Measurements from ENCODE around the gene YIPF3. TPM values are rescaled to one million over a fixed set of nuclear protein-coding genes. Genes with fewer than 3 reads are reported as not detected.
A peak's percentile ranks its signal among the peaks of the same experiment; 100 is the strongest.

The YIPF3 gene
- total RNA-seq, 1 donor from 2014 or later = 103 TPM

DNA sequence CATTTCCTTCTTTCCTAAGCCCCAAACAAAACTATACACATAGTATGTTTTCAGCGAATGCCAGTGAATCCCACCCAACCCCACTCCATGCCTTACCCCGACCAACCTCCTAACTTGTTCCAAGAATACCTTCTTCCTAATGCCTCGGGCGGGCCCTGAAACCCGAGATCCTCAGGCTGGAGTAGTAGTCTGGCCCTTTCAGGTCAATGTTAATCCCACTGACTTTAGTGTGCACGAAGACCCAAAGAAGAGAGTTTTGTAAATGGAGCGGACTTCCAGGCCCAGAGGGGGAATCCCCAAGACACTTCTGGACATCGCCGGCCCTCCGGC is 394 bp downstream of the YIPF3 start:
- TF ChIP-seq, protein P1, sequence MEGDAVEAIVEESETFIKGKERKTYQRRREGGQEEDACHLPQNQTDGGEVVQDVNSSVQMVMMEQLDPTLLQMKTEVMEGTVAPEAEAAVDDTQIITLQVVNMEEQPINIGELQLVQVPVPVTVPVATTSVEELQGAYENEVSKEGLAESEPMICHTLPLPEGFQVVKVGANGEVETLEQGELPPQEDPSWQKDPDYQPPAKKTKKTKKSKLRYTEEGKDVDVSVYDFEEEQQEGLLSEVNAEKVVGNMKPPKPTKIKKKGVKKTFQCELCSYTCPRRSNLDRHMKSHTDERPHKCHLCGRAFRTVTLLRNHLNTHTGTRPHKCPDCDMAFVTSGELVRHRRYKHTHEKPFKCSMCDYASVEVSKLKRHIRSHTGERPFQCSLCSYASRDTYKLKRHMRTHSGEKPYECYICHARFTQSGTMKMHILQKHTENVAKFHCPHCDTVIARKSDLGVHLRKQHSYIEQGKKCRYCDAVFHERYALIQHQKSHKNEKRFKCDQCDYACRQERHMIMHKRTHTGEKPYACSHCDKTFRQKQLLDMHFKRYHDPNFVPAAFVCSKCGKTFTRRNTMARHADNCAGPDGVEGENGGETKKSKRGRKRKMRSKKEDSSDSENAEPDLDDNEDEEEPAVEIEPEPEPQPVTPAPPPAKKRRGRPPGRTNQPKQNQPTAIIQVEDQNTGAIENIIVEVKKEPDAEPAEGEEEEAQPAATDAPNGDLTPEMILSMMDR (IDR thresholded peaks at IDR 0.05) = no peak
- no peak for DNase-seq
- intact Hi-C loops (cut with DNase I) = no loop called here
- no peaks in the 10 kb centered on the region for H3K27me3 ChIP-seq (ENCODE audit: low read depth)
- peak overlapping the region; percentile 91 for H3K27ac ChIP-seq
- H3K36me3 ChIP-seq = peaks cover 70% of the 10 kb centered on the region
- H3K4me3 ChIP-seq = peak overlapping the region; percentile 97
- peaks cover 45% of the 10 kb centered on the region for H3K4me1 ChIP-seq
- no peaks in the 10 kb centered on the region for H3K9me3 ChIP-seq
- ATAC-seq = no peak

DNA sequence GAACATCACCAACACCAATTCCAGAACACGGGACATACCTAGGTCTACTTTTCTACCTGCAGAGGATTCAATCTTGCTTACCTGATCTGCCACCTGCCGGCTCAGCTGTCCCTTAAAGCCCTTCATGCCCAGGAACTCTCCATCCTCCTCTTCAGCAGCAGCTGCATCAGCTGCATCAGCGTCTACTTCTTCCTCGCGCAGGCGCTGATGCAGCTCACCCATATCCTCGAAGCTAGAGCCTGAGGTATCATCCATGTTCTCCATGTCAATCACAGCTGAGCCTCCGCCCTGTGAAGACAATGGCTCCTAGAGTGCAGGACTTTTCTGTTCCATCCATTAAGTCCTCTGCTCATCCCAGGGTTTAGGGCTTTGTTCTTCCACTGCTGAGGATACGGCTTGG is 918 bp downstream of the YIPF3 start:
- no peak for ATAC-seq
- H3K9me3 ChIP-seq = no peaks in the 10 kb centered on the region
- no peaks in the 10 kb centered on the region for H3K27me3 ChIP-seq (ENCODE audit: low read depth)
- no peak for DNase-seq
- peaks cover 46% of the 10 kb centered on the region for H3K4me1 ChIP-seq
- H3K27ac ChIP-seq = peak overlapping the region; percentile 91
- H3K36me3 ChIP-seq = peaks cover 70% of the 10 kb centered on the region
- peak overlapping the region; percentile 97 for H3K4me3 ChIP-seq
- TF ChIP-seq, protein P1 (IDR thresholded peaks at IDR 0.05) = no peak
- intact Hi-C loops (cut with DNase I) = no loop called here

DNA sequence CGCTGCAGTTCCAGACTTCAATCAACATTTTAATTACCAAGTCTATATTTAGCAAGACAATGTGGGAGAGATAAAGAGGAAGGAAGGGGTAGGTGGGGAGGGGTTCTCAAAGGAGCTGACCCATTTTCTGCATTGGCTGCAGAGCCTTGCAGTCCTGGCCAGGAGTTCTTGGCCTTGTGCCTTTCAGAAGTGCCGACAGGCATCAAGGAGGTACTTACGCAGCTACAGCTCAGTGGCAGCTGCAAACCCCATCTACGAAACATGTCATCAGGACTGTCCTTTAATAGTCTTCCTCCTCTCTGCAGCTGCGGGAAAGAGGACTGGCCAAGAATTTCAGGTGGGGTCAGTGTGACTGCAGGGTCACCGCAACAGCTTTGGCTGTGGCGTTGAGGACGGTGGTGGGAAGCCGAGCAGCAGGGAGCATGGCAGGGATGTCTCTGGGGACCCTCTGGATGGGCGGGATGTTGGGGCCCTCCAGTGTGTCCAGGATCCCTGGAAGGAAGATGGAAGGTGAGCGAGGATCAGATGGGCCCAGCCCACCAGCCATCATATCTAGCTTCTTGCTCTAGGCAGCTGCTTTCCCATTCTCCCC is 4.8 kb downstream of the YIPF3 start:
- intact Hi-C loops (cut with DNase I) = no loop called here

DNA sequence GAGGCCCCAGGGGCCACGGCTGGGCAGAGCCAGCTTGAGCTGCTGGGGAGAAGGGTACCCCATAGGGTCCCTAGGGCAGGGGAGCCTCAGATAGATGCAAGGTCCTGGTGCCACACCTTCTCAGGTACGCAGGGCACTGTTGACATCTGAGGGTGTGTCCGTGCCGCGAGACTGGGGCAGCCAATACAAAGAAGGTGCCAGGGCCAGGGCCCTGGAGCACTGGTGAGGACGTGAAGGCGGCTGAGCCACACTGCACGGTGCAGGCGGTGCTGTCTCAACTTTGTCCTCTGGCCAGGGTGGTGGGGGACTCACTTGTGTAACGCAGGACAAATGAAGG is 5.9 kb downstream of the YIPF3 start:
- Histone ChIP-seq H3K9me3 (no peaks in the 10 kb centered on the region), H3K4me3 (peak overlapping the region; percentile 83), H3K36me3 (peaks cover 52% of the 10 kb centered on the region), H3K27ac (peak overlapping the region; percentile 56), H3K4me1 (peaks cover 42% of the 10 kb centered on the region), H3K27me3 (ENCODE audit: low read depth) (peaks cover 17% of the 10 kb centered on the region)
- ATAC-seq (peak; percentile 6 to 18), DNase-seq (no peak)
- intact Hi-C loops (cut with DNase I) = no loop called here
- TF ChIP-seq, protein P1 (IDR thresholded peaks at IDR 0.05) = no peak

More for the DNA sequence above, 4.8 kb downstream of the YIPF3 start:
- no peaks in the 10 kb centered on the region for H3K9me3 ChIP-seq
- peaks cover 52% of the 10 kb centered on the region for H3K36me3 ChIP-seq
- H3K4me1 ChIP-seq = peaks cover 45% of the 10 kb centered on the region
- no peak overlapping the region for H3K27ac ChIP-seq
- H3K27me3 ChIP-seq (ENCODE audit: low read depth) = peaks cover 17% of the 10 kb centered on the region
- ATAC-seq = no peak
- H3K4me3 ChIP-seq = no peak overlapping the region
- TF ChIP-seq, protein P1 (IDR thresholded peaks at IDR 0.05) = no peak
- no peak for DNase-seq

DNA sequence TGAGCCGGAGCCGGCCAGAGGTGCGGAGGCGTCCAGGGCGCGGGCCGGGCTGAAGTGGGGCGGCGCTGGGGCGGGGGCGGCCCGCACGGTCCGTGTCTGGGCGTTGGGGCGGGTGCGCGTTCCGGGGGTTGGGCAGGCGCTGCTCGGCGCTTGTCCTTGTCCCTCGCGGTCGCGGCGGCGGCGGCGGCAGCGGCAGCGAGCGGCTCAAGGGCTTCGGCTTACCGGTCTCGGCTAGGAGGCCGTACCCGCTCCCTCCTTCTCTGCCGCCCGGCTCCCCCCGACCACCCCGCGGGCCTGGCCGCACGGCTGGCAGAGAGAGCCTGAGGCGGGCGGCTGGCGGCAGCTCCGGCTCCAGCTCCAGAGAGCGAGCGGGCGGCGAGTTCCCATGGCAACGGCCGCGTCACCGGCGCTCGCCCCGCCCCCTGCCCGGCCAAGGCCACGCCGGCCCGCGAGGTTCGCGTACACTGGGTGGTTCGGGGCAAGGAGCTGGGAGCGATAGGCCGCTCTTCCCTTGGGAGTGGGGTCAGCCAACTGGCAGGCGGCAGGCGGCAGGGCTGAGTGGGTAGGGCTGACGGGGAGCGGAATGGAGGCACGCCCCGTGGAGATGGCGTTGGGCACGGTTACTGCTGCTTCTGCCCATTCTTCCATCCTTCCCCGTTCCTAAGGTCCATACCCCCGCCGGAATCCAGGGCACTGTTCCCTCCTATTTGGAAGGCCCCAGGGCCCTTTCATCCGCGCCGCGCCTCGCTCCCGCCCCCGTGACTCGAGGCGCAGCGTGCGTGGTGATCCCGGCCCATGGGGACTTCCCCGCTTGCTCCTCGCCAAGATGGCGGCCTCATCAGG is 6.5 kb downstream of the YIPF3 start, which contains the start of gene LRRC73:
TSS of gene LRRC73 (minus strand) at position 363 of the 843 bp plus-strand sequence. CDS start 561 bp downstream, outside the sequence.
- H3K27ac ChIP-seq = peak within 1 kb of the TSS; percentile 56
- ATAC-seq (peak; percentile 90 to 95), DNase-seq (peak; percentile 91)
- H3K9me3 ChIP-seq = no peaks in the 10 kb centered on the region
- peak within 1 kb of the TSS; percentile 83 for H3K4me3 ChIP-seq
- TF ChIP-seq, protein P1 (IDR thresholded peaks at IDR 0.05) = no peak
- H3K4me1 ChIP-seq = peaks cover 37% of the 10 kb centered on the region
- H3K27me3 ChIP-seq (ENCODE audit: low read depth) = peaks cover 17% of the 10 kb centered on the region
- peaks cover 48% of the 10 kb centered on the region for H3K36me3 ChIP-seq
- intact Hi-C loops (cut with DNase I) = no loop called here

All from lower lobe of right lung (tissue), 2 donors.